Muscle of leg (tissue), 11 donors: ENCODE measurements around the gene ANKRD11. TPM values are rescaled to one million over a fixed set of nuclear protein-coding genes. Genes with fewer than 3 reads are reported as not detected.
"Not testable (repeated sequence)": the region's sequence is repeated elsewhere in the genome, so short reads cannot be mapped to it uniquely, and the experiment has no call there.

Source experiments
- DNase-seq: peaks from one replicate; pipeline ENCODE4 v3.0.0; 2013
- H3K27ac ChIP-seq: one replicate; pipeline ENCODE4 v1.5.1; 2013; ENCODE audit warnings: mild to moderate bottlenecking, low read length, control low read depth
- H3K27me3 ChIP-seq: one replicate; pipeline ENCODE4 v1.6.1; 2013; ENCODE audit warnings: low read length; ENCODE audit not compliant: control insufficient read depth, insufficient read depth
- H3K36me3 ChIP-seq: one replicate; pipeline ENCODE4 v1.6.1; 2013; ENCODE audit warnings: low read length; ENCODE audit not compliant: control insufficient read depth, insufficient read depth
- H3K4me1 ChIP-seq: one replicate; pipeline ENCODE4 v1.6.1; 2013; ENCODE audit warnings: low read length; ENCODE audit not compliant: control insufficient read depth, insufficient read depth
- H3K4me3 ChIP-seq: one replicate; pipeline ENCODE4 v1.5.1; 2013; ENCODE audit warnings: low read length, control low read depth
- H3K9me3 ChIP-seq: replicated peaks from 2 replicates; pipeline ENCODE4 v1.6.1; 2013; ENCODE audit warnings: low read depth, low read length; ENCODE audit not compliant: control insufficient read depth
- WGBS: methylation state at CpG from one replicate; pipeline ENCODE4 v1.1.5; 2013; ENCODE audit warnings: missing lambda C conversion rate; ENCODE audit not compliant: insufficient coverage; 5-methylcytosine and 5-hydroxymethylcytosine counted together
- polyA plus RNA-seq, 8 donors: library from polyadenylated mRNA; unstranded; fragments of 120-200 nt; gene quantifications; one replicate each; pipeline versions ENCODE4 v1.2.1 to v1.2.3, GENCODE V29; 2013; ENCODE audit warnings: inconsistent platforms in 1 of 8, low replicate concordance in 1 of 8; ENCODE audit not compliant: insufficient read length in 8 of 8, insufficient read depth in 1 of 8
- total RNA-seq: library from RNA; stranded (reverse); fragments of 120-200 nt; gene quantifications from one replicate; pipeline ENCODE4 v1.2.4, GENCODE V29; 2013

Gene ANKRD11
- total and polyA plus RNA-seq, 9 donors = 34.0 to 79.8 (median 63.6) TPM

- Histone ChIP-seq H3K4me1 (peaks cover 13% of the 10 kb centered on the region), H3K9me3 (no peaks in the 10 kb centered on the region), H3K27ac (no peak overlapping the region), H3K36me3 (peaks cover 49% of the 10 kb centered on the region), H3K4me3 (no peak overlapping the region), H3K27me3 (no peaks in the 10 kb centered on the region)
- DNase-seq = peak; percentile 27
- 80% methylated on average over 21 of the region's 21 CpGs for WGBS
Observed at GRCh38 chr16:89300311-89300975, 189.9 kb downstream of the ANKRD11 start.

GRCh38 chr16:89299357-89300111, 190.8 kb downstream of the ANKRD11 start:
- H3K27ac ChIP-seq = not testable (repeated sequence)
- Histone ChIP-seq H3K36me3 (peaks cover 42% of the 10 kb centered on the region), H3K4me1 (peaks cover 16% of the 10 kb centered on the region)

GRCh38 chr16:89298623-89299225, 191.6 kb downstream of the ANKRD11 start:
- Histone ChIP-seq H3K27ac (no peak overlapping the region), H3K27me3 (no peaks in the 10 kb centered on the region), H3K9me3 (no peaks in the 10 kb centered on the region), H3K4me3 (no peak overlapping the region), H3K36me3 (peaks cover 34% of the 10 kb centered on the region), H3K4me1 (peaks cover 24% of the 10 kb centered on the region)
- 85% methylated on average over 8 of the region's 17 CpGs for WGBS
- no peak for DNase-seq

More at GRCh38 chr16:89299357-89300111, 190.8 kb downstream of the ANKRD11 start:
- not testable (repeated sequence) for H3K27me3 ChIP-seq, H3K9me3 ChIP-seq, DNase-seq, H3K4me3 ChIP-seq
- WGBS = 100% methylated on average over 6 of the region's 10 CpGs

- H3K27me3 ChIP-seq = no peaks in the 10 kb centered on the region
- peaks cover 27% of the 10 kb centered on the region for H3K36me3 ChIP-seq
- peaks cover 25% of the 10 kb centered on the region for H3K4me1 ChIP-seq
- no peaks in the 10 kb centered on the region for H3K9me3 ChIP-seq
- no peak for DNase-seq
- no peak overlapping the region for H3K27ac ChIP-seq
- 75% methylated on average over 8 of the region's 17 CpGs for WGBS
- H3K4me3 ChIP-seq = no peak overlapping the region
Observed at GRCh38 chr16:89297910-89298545, 192.3 kb downstream of the ANKRD11 start.

DNA sequence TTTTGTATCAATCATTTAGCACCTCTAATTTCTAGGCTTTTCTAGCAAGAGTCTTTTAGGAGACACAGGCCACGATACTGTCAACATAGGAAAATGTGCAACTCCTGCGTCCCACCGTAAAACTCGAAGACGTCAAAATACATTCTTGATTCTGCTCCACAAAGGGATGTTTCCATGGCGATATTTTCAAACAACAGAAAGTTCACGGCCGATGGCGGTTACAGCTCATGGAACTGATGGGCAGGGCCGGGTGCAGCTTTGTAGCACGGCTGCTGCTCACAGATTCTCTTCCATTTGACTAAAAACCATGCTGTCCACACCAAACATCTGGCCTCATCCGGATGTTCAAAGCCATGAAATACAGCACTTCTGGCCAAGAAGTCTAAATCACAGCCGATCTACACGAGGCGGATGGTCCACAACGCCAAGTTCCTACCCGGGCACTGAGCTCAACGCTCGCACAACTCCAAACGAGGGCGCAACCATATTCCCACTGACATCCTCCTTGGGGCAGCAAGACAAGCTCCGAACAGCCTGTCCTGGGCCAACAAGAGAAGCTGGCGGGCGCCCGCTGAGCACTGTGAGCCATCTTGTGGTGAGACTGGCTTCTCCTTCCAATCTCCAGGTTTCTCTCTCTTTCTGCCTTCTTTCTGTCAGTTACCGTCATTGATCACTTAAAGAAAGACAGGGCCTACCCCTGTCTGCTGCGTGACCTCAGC, 193.0 kb downstream of the ANKRD11 start:
- Histone ChIP-seq H3K4me1 (peaks cover 29% of the 10 kb centered on the region), H3K27me3 (no peaks in the 10 kb centered on the region), H3K36me3 (peaks cover 23% of the 10 kb centered on the region), H3K27ac (no peak overlapping the region), H3K9me3 (no peaks in the 10 kb centered on the region), H3K4me3 (no peak overlapping the region)
- peak; percentile 72 for DNase-seq
- WGBS = 56% methylated on average over 26 of the region's 27 CpGs

DNA sequence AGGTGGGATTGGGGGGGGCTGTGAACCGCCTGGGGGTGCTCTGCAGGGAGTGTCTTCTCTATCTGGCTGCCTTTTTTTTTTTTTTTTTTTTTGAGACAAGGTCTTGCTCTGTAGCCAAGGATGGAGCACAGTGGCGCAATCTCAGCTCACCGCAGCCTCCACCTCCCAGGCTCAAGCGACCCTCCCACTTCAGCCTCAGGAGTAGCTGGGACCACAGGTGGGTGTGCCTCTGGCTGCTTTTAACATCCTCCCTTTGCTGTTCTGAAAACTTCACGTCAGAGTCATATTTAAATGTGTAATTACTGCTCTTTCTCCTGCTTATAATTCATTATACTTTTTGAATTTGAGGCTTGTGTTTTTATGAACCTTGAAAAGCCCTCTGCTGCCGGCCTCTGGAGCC, 194.4 kb downstream of the ANKRD11 start:
- Histone ChIP-seq H3K27ac (no peak overlapping the region), H3K4me3 (no peak overlapping the region), H3K4me1 (peaks cover 23% of the 10 kb centered on the region), H3K9me3 (no peaks in the 10 kb centered on the region), H3K36me3 (peaks cover 23% of the 10 kb centered on the region), H3K27me3 (no peaks in the 10 kb centered on the region)
- WGBS = 41% methylated on average over 3 of the region's 6 CpGs
- DNase-seq = no peak

GRCh38 chr16:89295071-89295900, 195.1 kb downstream of the ANKRD11 start:
- Histone ChIP-seq H3K9me3 (no peaks in the 10 kb centered on the region), H3K27me3 (no peaks in the 10 kb centered on the region), H3K36me3 (peaks cover 23% of the 10 kb centered on the region), H3K4me3 (no peak overlapping the region), H3K27ac (no peak overlapping the region), H3K4me1 (peaks cover 23% of the 10 kb centered on the region)
- 74% methylated on average over 11 of the region's 24 CpGs for WGBS
- DNase-seq = no peak

- Histone ChIP-seq H3K27me3 (no peaks in the 10 kb centered on the region), H3K36me3 (peaks cover 24% of the 10 kb centered on the region), H3K4me3 (no peak overlapping the region), H3K27ac (no peak overlapping the region), H3K4me1 (peaks cover 23% of the 10 kb centered on the region), H3K9me3 (no peaks in the 10 kb centered on the region)
- DNase-seq = no peak
- WGBS = 84% methylated on average over 7 of the region's 13 CpGs
Observed at GRCh38 chr16:89294486-89294885, 195.9 kb downstream of the ANKRD11 start.
